LHCN-M2 (cell line): Measurements from ENCODE around the gene HIPK1. TPM values are rescaled to one million over a fixed set of nuclear protein-coding genes. Genes with fewer than 3 reads are reported as not detected.

Experiments used
- DNase-seq: peaks from one replicate; pipeline ENCODE4 v3.0.0-alpha.2; 2012; ENCODE audit warnings: low read depth
- total RNA-seq: library from RNA; depleted of rRNA; stranded (reverse); fragments of >200 nt; gene quantifications from 2 replicates; pipeline ENCODE4 v1.2.3, GENCODE V29; 2014

Gene HIPK1
- total RNA-seq, 1 experiment from 2014 or later, result 40.1 TPM

DNA sequence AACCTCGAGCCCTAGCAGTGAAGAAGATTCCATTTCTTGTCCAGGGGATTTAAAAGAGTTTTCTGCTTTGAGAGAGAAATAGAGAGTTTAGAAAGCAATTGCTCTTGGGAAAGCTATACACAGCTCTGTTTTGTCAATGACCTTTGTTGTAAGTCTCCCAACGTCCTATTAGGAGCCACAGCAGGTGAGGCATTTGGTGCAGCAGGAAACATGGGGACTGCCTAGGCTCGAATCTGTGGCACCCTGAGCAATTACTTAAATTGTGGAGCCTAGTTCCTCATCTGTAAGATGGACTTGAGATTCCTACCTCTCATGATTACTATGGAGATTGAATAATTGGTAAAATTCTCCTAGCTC lies 15.8 kb upstream of the HIPK1 start:
- DNase-seq, result no peak

DNA sequence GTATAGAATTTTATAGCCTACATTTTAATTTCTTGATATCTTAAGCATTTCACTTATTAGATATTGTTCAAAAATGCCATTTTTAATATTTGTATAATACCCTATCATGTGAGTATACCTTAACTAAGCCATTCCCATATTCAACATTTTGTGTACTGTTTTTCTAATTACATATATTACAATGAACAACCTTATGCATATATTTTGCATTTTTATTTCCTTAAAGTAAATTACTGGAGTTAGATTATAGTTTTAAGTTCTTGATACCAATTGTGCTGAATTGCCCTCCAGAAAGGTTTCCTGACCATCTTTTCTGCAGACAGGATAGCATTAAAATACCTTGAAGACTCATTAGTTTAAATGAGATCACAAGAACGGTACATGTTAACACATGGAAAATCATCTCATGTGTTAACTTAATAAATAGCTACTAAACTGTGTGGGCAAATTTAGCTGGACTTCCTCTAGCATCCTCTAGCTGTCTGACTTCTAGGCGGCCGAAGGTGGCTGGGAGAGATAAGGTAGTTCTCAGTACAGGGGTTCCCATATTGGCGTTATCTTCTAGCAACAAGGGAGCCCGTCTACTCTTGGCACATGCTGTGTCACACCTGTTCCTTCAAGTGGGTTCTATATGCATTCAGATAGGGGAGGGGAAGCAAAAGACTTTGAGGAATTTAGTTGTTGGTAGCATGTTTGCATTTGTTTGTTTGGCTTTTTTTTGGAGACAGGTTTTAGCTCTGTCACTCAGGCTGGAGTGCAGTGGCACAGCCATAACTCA lies 15.0 kb upstream of the HIPK1 start:
- DNase-seq, result no peak

DNA sequence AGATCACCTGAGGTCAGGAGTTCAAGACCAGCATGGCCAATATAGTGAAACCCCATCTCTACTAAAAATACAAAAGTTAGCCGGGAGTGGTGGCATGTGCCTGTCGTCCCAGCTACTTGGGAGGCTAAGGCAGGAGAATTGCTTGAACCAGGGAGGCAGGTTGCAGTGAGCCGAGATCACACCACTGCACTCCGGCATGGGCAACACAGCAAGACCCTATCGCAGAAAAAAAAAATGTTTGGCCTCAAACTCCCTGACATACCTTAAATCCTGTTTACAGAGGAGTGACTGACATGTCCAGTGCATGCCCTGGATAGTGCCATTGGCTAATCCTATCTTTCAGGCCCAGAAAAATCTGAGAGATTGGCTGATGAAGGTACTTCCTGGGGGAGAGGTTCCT lies 12.2 kb upstream of the HIPK1 start:
- no peak for DNase-seq

DNA sequence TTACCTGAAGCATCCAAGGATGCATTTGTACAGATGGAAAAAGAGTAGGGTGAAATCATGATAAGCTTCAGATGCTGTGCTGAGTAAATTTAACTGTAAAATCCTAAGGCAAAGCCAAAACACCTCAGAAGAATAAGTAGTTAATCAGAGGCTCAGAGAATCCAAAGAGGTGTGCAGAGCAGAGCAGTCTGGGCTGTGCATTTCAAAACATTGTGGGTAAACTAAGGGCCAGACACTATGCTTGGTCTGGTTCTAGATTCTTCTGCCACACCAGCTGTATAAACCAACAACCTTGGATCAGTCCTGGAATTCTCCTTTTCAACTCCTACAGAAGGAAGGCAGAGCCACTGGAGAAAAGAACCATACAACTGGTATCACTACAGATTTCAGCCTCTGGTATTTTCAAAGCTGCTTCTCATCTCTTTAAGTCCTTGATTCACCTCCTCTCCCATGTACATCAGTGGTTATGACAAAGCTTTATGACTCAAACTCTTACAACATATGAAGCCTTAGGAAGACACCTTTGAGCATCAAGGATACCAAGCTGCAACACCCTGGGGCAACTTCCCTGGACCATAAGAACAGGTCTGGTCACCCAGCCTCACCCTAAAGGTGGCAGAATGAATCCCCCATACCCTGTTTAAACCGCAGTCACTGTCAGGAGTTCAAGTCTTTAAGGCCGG lies 11.6 kb upstream of the HIPK1 start:
- DNase-seq, result peak; percentile 55

- DNase-seq, result no peak
Measured at GRCh38 chr1:113918243-113918642, 10.9 kb upstream of the HIPK1 start.

DNA sequence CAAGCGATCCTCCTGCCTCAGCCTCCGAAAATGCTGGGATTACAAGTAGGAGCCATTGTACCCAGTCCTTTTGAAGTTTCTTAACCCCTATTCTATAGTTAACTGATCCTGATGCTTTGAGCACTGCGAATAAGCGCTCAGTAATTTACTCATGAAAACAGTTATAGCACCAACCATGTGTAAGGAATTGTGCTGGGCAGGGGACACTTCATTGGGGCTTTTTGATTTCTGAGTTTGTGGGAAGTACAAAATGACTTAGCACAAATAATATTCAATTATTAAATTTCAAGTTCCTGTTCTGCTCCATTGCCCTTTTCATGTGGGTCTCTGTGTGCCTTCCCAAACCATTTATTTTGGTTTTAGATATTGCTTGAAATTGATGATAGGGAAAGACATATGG lies 6.2 kb upstream of the HIPK1 start:
- DNase-seq, result no peak

DNA sequence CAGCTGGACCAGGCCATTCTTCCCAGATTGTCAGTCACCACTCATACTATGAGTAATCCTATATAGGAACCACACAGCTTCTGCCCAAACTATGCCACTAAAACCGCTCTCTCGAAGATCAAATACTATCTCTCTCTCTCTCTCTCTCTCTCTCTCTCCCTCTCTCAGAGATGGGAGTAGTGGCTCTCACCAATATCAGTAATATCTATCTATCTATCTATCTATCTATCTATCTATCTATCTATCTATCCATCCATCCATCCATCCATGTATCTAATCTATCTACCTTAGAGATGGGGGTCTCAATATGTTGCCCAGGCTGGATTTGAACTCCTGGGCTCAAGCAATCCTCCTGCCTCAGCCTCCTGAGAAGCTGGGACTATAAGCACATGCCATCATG lies 4.7 kb upstream of the HIPK1 start:
- DNase-seq, result no peak

- DNase-seq, result no peak
Measured at GRCh38 chr1:113928187-113928930, 765 bp upstream of the HIPK1 start.

DNA sequence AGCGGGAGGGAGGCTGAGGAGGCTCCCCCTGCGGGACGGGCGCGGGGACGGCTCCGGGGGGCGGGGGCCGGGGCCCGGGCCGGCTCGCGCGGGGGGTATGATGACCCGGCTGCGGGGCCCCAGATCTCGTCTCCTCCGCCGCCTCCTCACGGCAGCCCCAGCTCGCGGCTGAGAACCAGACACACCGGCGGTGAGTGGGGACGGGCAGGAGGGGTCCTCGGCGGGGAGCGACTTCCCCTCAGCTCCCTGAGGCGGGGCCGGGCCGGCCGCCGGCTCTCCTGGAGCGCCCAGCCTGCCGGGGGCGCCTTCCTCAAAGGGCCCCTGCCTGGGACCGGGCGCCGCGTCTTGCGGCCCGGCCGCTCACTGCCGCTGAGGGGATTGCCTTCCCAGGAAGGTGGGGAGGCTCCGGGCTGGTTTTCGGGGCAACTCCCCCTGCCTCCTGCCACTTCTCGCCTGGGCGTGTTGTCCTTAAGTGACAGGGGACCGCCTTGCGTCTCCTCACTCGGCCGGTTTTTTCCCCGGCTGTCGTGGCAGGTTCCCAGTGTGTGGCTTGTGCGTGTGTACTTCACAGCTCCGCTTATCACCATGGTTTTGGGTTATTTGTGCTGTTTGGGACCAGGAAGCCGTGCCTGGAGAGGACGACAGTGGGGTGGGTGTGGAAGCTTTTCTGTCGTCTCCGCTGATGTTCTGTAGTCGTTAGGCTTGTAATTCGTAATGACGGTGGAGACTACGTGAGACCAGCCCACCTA lies 800 bp downstream of the HIPK1 start:
- no peak for DNase-seq

DNA sequence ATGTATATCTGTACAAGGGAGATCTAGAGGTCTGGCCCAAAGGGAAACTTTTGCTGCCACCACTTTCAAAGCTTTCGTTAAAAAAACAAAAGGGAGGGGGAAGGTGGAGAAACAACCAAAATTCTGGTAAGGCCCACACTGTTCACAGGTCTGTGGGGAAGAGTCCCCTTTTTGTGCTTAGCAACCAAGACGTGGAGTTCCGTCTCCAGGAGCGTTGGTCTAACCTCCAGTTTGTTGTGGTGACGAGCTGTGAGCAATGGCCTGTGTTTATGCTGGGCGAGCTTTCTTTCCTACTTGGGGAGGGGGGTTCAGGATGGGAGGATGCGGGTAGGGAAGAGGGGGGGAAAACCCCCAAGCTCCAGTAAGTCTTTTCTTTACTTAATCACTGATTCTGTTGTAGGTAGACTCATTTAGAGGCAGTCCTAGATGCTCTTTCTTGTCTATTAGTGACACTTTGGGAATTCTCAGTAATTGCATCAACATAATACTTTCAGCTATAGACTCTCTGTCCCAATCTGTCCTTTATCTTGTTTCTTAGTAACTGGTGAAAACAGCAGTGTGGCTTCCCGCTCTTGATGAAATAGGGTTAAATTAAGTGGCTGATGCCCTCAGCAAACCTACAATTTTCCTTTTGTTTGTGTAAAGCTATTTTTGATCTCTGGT lies 1.5 kb downstream of the HIPK1 start:
- peak; percentile 64 for DNase-seq

DNA sequence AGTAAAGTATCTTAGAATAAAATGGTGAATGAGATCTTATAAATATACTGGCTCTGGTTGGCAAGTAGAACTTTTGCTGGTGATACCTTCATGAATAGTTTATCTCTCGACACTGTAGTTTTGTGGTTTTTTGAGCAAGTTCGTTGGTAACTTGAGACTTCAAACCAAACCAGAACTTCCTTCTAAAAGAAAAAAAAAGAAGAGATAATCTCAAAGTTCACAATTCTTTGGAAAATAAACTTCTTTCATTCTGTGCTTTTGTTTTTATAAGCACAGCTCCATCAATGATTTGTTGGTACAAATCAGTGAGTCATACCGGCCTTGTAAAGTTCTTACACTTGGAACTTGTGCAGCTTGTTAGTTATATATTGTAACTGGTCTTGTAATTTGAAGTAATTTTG lies 2.3 kb downstream of the HIPK1 start:
- peak; percentile 67 for DNase-seq

- no peak for DNase-seq
Measured at GRCh38 chr1:113934006-113934405, 4.9 kb downstream of the HIPK1 start.

DNA sequence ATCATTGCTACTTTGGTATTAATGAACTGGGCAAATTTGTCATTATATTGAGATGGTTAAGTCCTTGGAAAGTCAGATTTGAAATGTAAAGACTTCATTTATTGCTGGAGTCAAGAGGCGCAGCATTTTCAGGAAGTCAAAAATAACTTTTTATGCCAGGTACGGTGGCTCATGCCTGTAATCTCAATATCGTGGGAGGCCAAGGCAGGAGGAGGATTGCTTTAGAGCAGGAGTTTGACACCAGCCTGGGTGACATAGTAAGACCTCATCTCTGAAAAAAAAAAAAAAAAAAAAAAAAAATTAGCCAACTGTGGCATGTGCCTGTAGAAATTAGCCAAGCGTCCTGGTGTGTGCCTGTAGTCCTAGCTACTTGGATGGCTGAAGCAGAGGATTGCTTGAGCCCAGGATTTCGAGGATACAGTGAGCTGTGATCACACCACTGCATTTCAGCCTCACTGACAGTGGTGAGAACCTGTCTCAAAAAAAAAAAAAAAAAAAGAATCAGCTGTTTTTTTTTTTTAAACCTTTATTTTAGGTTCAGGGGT lies 5.5 kb downstream of the HIPK1 start:
- no peak for DNase-seq

- DNase-seq, result no peak
Measured at GRCh38 chr1:113935176-113935575, 6.1 kb downstream of the HIPK1 start.

- no peak for DNase-seq
Measured at GRCh38 chr1:113935970-113936369, 6.8 kb downstream of the HIPK1 start.

DNA sequence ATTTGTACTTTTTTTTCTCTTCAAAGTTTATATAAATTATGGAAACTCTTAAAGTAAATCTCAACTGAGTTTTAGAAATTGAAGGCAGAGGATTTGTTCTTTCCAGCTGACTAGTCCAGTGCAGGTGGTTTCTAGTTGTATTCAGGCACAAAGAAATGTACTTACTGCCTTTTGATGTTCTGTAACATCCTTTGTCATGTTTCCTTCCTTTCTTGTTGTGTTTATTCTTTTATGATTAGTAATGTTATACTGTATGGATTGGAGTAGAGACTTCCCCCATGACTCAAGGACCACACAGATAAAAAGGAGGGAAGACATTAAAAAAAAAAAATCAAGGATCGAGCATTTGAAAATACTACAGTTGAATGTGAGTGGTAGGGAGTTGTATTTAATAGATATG lies 8.0 kb downstream of the HIPK1 start:
- DNase-seq, result no peak

DNA sequence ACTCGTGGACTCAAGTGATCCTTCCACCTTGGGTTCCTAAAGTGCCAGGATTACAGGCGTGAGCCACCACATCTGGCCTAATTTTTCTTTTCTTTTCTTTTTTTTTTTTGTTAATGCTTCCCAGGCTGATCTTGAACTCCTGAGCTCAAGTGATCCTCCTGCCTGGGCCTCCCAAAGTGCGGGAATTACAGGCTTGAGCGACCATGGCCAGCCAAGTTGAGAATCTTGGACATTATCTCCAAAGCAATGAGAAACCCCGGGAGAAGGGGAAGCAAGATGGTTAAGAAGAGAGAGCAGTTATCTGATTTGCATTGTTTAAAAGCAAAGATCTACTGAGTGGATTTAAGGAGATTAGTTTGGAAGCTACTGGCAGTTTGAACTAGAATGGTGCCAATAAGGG lies 9.1 kb downstream of the HIPK1 start:
- no peak for DNase-seq

- no peak for DNase-seq
Measured at GRCh38 chr1:113940365-113941244, 11.5 kb downstream of the HIPK1 start.

GRCh38 chr1:113941245-113941559 lies 12.1 kb downstream of the HIPK1 start:
- no peak for DNase-seq

DNA sequence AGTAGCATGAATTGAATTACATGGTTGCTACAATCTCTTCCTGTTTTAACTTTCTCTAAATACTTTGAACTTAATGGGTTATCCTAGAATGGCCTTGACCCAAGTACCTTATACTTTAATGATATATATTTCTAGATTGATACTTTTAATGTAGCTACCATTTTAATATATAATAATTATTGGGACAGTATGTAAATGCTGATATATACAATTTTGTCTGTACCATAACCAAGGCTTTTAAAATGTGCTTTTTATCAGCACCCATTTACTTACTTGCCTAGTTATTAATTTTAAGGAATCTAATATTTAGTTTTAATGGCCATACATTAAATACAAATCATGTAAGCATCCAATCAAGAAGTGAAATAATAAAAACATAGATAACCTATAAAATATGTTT lies 13.4 kb downstream of the HIPK1 start:
- DNase-seq, result no peak
